H1 (cell line): ENCODE results near the gene FGFRL1. TPM values are rescaled to one million over a fixed set of nuclear protein-coding genes. Genes with fewer than 3 reads are reported as not detected.

ENCODE experiments used
- CTCF ChIA-PET: fragments of 300-600 bp; sonication (Branson Sonifier 250); formaldehyde crosslinking; loops from one replicate; lab custom pipeline; 2021; ENCODE audit not compliant: partially characterized antibody; lab: Charles Lee
- POLR2A ChIA-PET: fragments of 300-600 bp; sonication (Branson Sonifier 250); formaldehyde crosslinking; loops from one replicate; lab custom pipeline; 2021; ENCODE audit warnings: inconsistent platforms; ENCODE audit not compliant: partially characterized antibody; lab: Charles Lee
- DNase-seq, 2 experiments: peaks; one replicate each; pipeline versions ENCODE4 v3.0.0 to v3.0.0-alpha.2; 2010 to 2022; ENCODE audit warnings: low spot score in 2 of 2, low read depth in 1 of 2, mixed read lengths in 1 of 2
- FAIRE-seq: peaks from 2 replicates; lab custom pipeline; 2011; peaks lifted over from hg19 to GRCh38; lab: Jason Lieb, UNC
- H2AFZ ChIP-seq: 2 replicates; pipeline ENCODE4 v1.8.1; 2012; ENCODE audit warnings: low read length, inconsistent platforms
- H2AK5ac ChIP-seq: 2 replicates; pipeline ENCODE4 v1.6.1; 2013; ENCODE audit warnings: low read depth, low read length
- H2BK120ac ChIP-seq: replicated peaks from 2 replicates; pipeline ENCODE3; 2013; ENCODE audit warnings: low read depth, low read length, inconsistent platforms
- H2BK12ac ChIP-seq: 2 replicates; pipeline ENCODE4 v1.6.1; 2013; ENCODE audit warnings: low read depth, low read length
- H2BK15ac ChIP-seq: 2 replicates; pipeline ENCODE4 v1.6.1; 2013; ENCODE audit warnings: low read length
- H2BK20ac ChIP-seq: 2 replicates; pipeline ENCODE4 v1.6.1; 2013; ENCODE audit warnings: low read length
- H2BK5ac ChIP-seq: 2 replicates; pipeline ENCODE4 v1.6.1; 2013; ENCODE audit warnings: low read depth, low read length
- H3K14ac ChIP-seq: 2 replicates; pipeline ENCODE4 v1.6.1; 2013; ENCODE audit warnings: inconsistent platforms; ENCODE audit not compliant: insufficient read length
- H3K18ac ChIP-seq: 2 replicates; pipeline ENCODE4 v1.6.1; 2013; ENCODE audit warnings: low read length; ENCODE audit errors: extremely low read depth
- H3K23ac ChIP-seq: 2 replicates; pipeline ENCODE4 v1.6.1; 2013; ENCODE audit warnings: inconsistent platforms; ENCODE audit not compliant: insufficient read length
- H3K23me2 ChIP-seq: 2 replicates; pipeline ENCODE4 v1.6.1; 2013; ENCODE audit warnings: low read depth, low read length
- H3K27ac ChIP-seq: 2 replicates; pipeline ENCODE4 v1.6.1; 2011; ENCODE audit warnings: low read depth, low read length, inconsistent platforms
- H3K27me3 ChIP-seq, 4 experiments: replicated peaks in 1 of 4; 1 replicate in 1 of 4; 2 replicates in 3 of 4; pipeline versions ENCODE4 v1.6.1 to v1.8.1; 2011 to 2013; ENCODE audit warnings: low read length in 3 of 4, mild to moderate bottlenecking in 3 of 4, inconsistent platforms in 2 of 4, mixed read lengths in 2 of 4, moderate library complexity in 1 of 4; ENCODE audit not compliant: control insufficient read depth in 3 of 4, insufficient read depth in 3 of 4; ENCODE audit errors: extremely low read depth in 1 of 4
- H3K36me3 ChIP-seq, 4 experiments: 2 replicates each; pipeline versions ENCODE4 v1.6.1 to v1.8.1; 2011 to 2013; ENCODE audit warnings: mild to moderate bottlenecking in 4 of 4, low read length in 3 of 4, moderate library complexity in 2 of 4, control low read depth in 1 of 4, inconsistent platforms in 1 of 4; ENCODE audit not compliant: insufficient read depth in 4 of 4, control insufficient read depth in 2 of 4
- H3K4ac ChIP-seq: replicated peaks from 2 replicates; pipeline ENCODE3; 2013; ENCODE audit warnings: low read length, low read depth, mixed read lengths, inconsistent platforms; ENCODE audit not compliant: insufficient read length
- H3K4me1 ChIP-seq, 4 experiments: replicated peaks in 1 of 4; 1 replicate in 1 of 4; 2 replicates in 3 of 4; pipeline versions ENCODE4 v1.6.1 to v1.8.1; 2011 to 2013; ENCODE audit warnings: low read length in 3 of 4, inconsistent platforms in 2 of 4, mixed read lengths in 1 of 4; ENCODE audit not compliant: insufficient read depth in 4 of 4, control insufficient read depth in 3 of 4
- H3K4me2 ChIP-seq, 2 experiments: 2 replicates each; pipeline versions ENCODE4 v1.6.1 to v1.8.1; 2011 to 2013; ENCODE audit warnings: low read depth in 2 of 2, low read length in 2 of 2, control low read depth in 1 of 2, inconsistent platforms in 1 of 2, mild to moderate bottlenecking in 1 of 2; ENCODE audit not compliant: insufficient read depth in 1 of 2
- H3K4me3 ChIP-seq, 4 experiments: fragments of 200-600, 300-600 bp in 1 of 4; sonication (generic), shearing (Covaris generic), sonication (Bioruptor Twin) in 1 of 4; 2 replicates each; pipeline versions ENCODE4 v1.5.1 to v1.8.1; 2011 to 2016; ENCODE audit warnings: low read length in 4 of 4, low read depth in 3 of 4, control low read depth in 2 of 4, inconsistent platforms in 2 of 4, mild to moderate bottlenecking in 2 of 4, mixed read lengths in 1 of 4, moderate library complexity in 1 of 4; ENCODE audit not compliant: insufficient read depth in 2 of 4; ENCODE audit errors: extremely low read depth in 1 of 4
- H3K56ac ChIP-seq: replicated peaks from 2 replicates; pipeline ENCODE3; 2013; ENCODE audit warnings: low read depth, mild to moderate bottlenecking, mixed read lengths, low read length, inconsistent platforms; ENCODE audit not compliant: insufficient read length
- H3K79me1 ChIP-seq: 2 replicates; pipeline ENCODE4 v1.6.1; 2013; ENCODE audit warnings: low read depth, low read length, control low read depth
- H3K79me2 ChIP-seq, 2 experiments: 2 replicates each; pipeline versions ENCODE4 v1.6.1 to v1.8.1; 2012 to 2013; ENCODE audit warnings: low read length in 2 of 2, mild to moderate bottlenecking in 2 of 2, inconsistent platforms in 1 of 2; ENCODE audit not compliant: insufficient read depth in 2 of 2, control insufficient read depth in 1 of 2
- H3K9ac ChIP-seq, 4 experiments: replicated peaks in 1 of 4; 1 replicate in 1 of 4; 2 replicates in 3 of 4; pipeline versions ENCODE4 v1.6.1 to v1.8.1; 2011 to 2013; ENCODE audit warnings: low read depth in 3 of 4, low read length in 3 of 4, control low read depth in 2 of 4, mild to moderate bottlenecking in 2 of 4, moderate library complexity in 2 of 4, inconsistent platforms in 1 of 4; ENCODE audit errors: extremely low read depth in 1 of 4
- H3K9me3 ChIP-seq, 2 experiments: 2 replicates each; pipeline versions ENCODE4 v1.6.1 to v1.8.1; 2012 to 2013; ENCODE audit warnings: mild to moderate bottlenecking in 2 of 2, moderate library complexity in 2 of 2, control low read depth in 1 of 2, inconsistent platforms in 1 of 2, low read depth in 1 of 2, low read length in 1 of 2, mixed read lengths in 1 of 2; ENCODE audit not compliant: insufficient read depth in 2 of 2
- H4K20me1 ChIP-seq, 2 experiments: replicated peaks in 1 of 2; 2 replicates each; pipeline versions ENCODE3 to v1.8.1; 2011 to 2013; ENCODE audit warnings: inconsistent platforms in 2 of 2, low read length in 2 of 2, mild to moderate bottlenecking in 1 of 2; ENCODE audit not compliant: insufficient read depth in 2 of 2, control insufficient read depth in 1 of 2
- H4K5ac ChIP-seq: 2 replicates; pipeline ENCODE4 v1.6.1; 2013; ENCODE audit warnings: low read length, low read depth, mixed read lengths, inconsistent platforms; ENCODE audit not compliant: insufficient read length
- H4K8ac ChIP-seq: 2 replicates; pipeline ENCODE4 v1.8.0; 2013; ENCODE audit warnings: mild to moderate bottlenecking, moderate library complexity, low read length, inconsistent platforms; ENCODE audit not compliant: insufficient read depth; ENCODE audit errors: extremely low read depth
- H4K91ac ChIP-seq: replicated peaks from 2 replicates; pipeline ENCODE3; 2013; ENCODE audit warnings: low read length, mixed read lengths, inconsistent platforms; ENCODE audit not compliant: insufficient read length
- FOSL1 ChIP-seq: IDR thresholded peaks from 2 replicates; pipeline ENCODE4 v1.6.1; 2011; ENCODE audit warnings: mild to moderate bottlenecking, low read depth, low read length, moderate library complexity; ENCODE audit not compliant: insufficient read depth
- HDAC6 ChIP-seq: IDR thresholded peaks from one replicate; pipeline ENCODE4 v1.7.1; 2012; ENCODE audit warnings: low read depth, mild to moderate bottlenecking, inconsistent platforms, low read length, moderate library complexity
- SIRT6 ChIP-seq: IDR thresholded peaks from one replicate; pipeline ENCODE4 v1.7.1; 2012; ENCODE audit warnings: low read length, inconsistent platforms
- WGBS, 2 experiments: shearing (Covaris generic) in 1 of 2; methylation state at CpG; one replicate each; pipeline versions ENCODE4 v1.1.6 to v1.1.7; 2013 to 2015; ENCODE audit warnings: low lambda C conversion rate in 2 of 2, mixed read lengths in 2 of 2, inconsistent platforms in 1 of 2, low coverage in 1 of 2, missing lambda C conversion rate in 1 of 2; ENCODE audit not compliant: insufficient replicate concordance in 2 of 2, insufficient coverage in 1 of 2, insufficient read length in 1 of 2; ENCODE audit errors: extremely low coverage in 1 of 2, missing lambda C conversion rate in 1 of 2; 5-methylcytosine and 5-hydroxymethylcytosine counted together
- polyA plus RNA-seq, 7 experiments: library from polyadenylated mRNA; depleted of rRNA in 3 of 7; stranded (reverse) in 5 of 7; unstranded in 2 of 7; fragments of >200 nt in 5 of 7; fragments of 200-250 nt in 2 of 7; gene quantifications; 1 replicate in 5 of 7; 2 replicates in 1 of 7; 4 replicates in 1 of 7; pipeline versions ENCODE4 v1.2.1 to v1.2.3, GENCODE V29; 2011 to 2013; ENCODE audit warnings: missing spikeins in 2 of 7, mixed read lengths in 2 of 7
- total RNA-seq: library from RNA; stranded (reverse); fragmentation: NEBNext Ultra II Directional; extraction: Animal tissue kit (Norgen Biotek cat#: 25700); gene quantifications from 2 replicates; pipeline ENCODE4 v1.2.1, GENCODE V29; 2021
- TF ChIP-seq, protein P1 (sequence below): IDR thresholded peaks from 2 replicates; pipeline ENCODE4 v1.6.1; 2011; ENCODE audit warnings: low read length, improper control_type of control experiment

The FGFRL1 gene
- total and polyA plus RNA-seq, 2 of the 8 experiments (the other 6 are each of a cell fraction or from before 2014, with no cell fraction given), result 18.9 to 34.6 TPM

DNA sequence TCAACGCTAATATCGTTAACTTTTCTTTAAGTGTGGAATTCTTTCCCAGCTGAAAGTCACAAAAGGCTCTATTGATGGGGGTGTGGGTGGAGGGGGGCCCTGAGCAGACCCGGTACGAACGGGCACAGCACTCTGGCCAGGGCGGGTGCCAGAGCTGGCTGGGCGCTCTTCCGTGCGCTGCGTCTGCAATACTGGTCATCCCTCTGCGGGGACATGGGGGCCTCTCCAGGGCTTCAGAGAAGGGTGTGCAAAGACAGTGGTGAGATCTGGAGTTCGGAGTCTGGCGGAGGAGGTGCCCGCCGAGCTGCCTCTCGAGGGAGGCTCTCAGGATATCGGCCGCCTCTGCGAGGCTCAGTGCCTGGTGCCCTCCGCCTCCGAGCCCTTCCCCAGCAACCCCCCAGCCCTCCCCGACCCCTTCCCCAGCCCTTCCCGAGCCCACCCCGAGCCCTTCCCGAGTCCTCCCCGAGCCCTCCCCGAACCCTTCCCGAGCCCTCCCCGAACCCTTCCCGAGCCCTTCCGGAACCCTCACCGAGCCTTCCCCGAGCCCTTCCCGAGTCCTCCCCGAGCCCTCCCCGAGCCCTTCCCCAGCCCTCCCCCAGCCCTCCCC is 34.3 kb downstream of the FGFRL1 start:
- H3K4ac ChIP-seq, result no peak overlapping the region
- no peak overlapping the region for H2BK120ac ChIP-seq
- H2BK15ac ChIP-seq, result 0 out of 2 replicates have a peak overlapping the region, but pooled peaks have one; percentile 81
- H4K20me1 ChIP-seq, result peaks cover 0 to 2% of the 10 kb centered on the region in 2 experiments
- H4K5ac ChIP-seq, result no peak overlapping the region
- H3K4me2 ChIP-seq, result no peak overlapping the region
- H4K91ac ChIP-seq, result peak overlapping the region; percentile 55
- WGBS, 2 experiments, result 96% methylated on average over 7 of the region's 36 CpGs; no CpG with 5 or more reads in 1 of the 2 experiments
- POLR2A ChIA-PET, result no interaction called here
- H3K36me3 ChIP-seq, result no peaks in the 10 kb centered on the region
- H2AK5ac ChIP-seq, result peak overlapping the region; percentile 90; the same call in 1 of the 2 replicates
- FAIRE-seq (no peak), DNase-seq (no peak)
- CTCF ChIA-PET, result no interaction called here
- H3K4me3 ChIP-seq, result no peak overlapping the region
- H3K9ac ChIP-seq, result no peak overlapping the region
- no peaks in the 10 kb centered on the region for H3K79me2 ChIP-seq
- peaks cover 0 to 15% (median 11%) of the 10 kb centered on the region in 4 experiments; a peak in 6 of 7 replicates for H3K4me1 ChIP-seq
- no peak overlapping the region for H3K14ac ChIP-seq
- H3K23ac ChIP-seq, result no peak overlapping the region
- no peaks in the 10 kb centered on the region for H3K9me3 ChIP-seq
- H3K27ac ChIP-seq, result no peak overlapping the region
- TF ChIP-seq FOSL1, result no peak
- TF ChIP-seq, protein P1, sequence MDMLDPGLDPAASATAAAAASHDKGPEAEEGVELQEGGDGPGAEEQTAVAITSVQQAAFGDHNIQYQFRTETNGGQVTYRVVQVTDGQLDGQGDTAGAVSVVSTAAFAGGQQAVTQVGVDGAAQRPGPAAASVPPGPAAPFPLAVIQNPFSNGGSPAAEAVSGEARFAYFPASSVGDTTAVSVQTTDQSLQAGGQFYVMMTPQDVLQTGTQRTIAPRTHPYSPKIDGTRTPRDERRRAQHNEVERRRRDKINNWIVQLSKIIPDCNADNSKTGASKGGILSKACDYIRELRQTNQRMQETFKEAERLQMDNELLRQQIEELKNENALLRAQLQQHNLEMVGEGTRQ, result no peak
- no peak for TF ChIP-seq HDAC6
- no peak for TF ChIP-seq SIRT6
- H3K23me2 ChIP-seq, result peaks cover 12% of the 10 kb centered on the region
- H3K18ac ChIP-seq, result no peak overlapping the region
- H3K56ac ChIP-seq, result no peak overlapping the region
- peaks cover 0 to 8% (median 7%) of the 10 kb centered on the region in 4 experiments; a peak in 4 of 7 replicates for H3K27me3 ChIP-seq
- peak overlapping the region; percentile 92; the same call in 1 of the 2 replicates for H2BK12ac ChIP-seq
- H4K8ac ChIP-seq, result no peak overlapping the region
- no peak overlapping the region for H2BK20ac ChIP-seq
- no peak overlapping the region for H2BK5ac ChIP-seq
- H3K79me1 ChIP-seq, result no peaks in the 10 kb centered on the region
- H2AFZ ChIP-seq, result no peak overlapping the region
